Kasumi-1 (cell line): ENCODE results near the gene NHP2.
"Not testable (repeated sequence)": the region's sequence is repeated elsewhere in the genome, so short reads cannot be mapped to it uniquely, and the experiment has no call there.

Experiments used
- DNase-seq, 2 experiments: peaks; one replicate each; lab custom pipeline; 2025; lab: John Stamatoyannopoulos, UW

Gene NHP2

GRCh38 chr5:178153530-178154340 lies at the start of gene NHP2:
NHP2 (minus strand) TSS chr5:178153885; CDS start chr5:178153817, 68 bp downstream.
- peak; percentile 99 for DNase-seq

DNA sequence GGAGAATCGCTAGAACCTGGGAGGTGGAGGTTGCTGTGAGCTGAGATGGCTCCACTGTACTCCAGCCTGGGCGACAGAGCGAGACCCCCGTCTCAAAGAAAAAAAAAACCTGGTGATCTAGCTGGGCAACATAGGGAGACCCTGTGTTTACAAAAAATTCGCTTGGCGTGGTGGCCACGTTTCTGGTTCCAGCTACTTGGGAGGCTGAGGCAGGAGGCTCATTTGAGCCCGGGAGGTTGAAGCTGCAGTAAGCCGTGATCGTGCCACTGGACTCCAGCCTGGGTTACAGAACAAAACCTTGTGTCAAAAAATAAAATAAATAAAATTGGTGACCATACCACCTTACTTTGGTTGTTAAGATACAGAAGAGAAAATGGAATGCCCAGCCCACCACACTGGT lies 48.9 kb upstream of the NHP2 start:
- no peak for DNase-seq

DNA sequence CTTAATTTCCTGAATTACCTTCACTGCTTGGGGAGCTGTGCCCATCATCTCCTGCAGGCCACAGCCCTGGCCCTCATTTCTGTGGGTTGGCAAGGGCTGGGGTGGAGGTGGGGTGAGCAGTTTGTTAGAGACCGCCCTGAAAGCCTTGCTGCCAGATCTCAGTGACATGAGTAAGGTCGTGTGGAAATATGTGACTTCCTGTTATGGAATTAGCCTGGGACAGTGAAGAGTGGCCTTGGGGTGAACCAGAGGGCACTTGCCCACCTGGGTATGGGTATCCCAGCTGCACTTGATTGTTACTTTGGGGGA lies 48.2 kb upstream of the NHP2 start:
- peak; percentile 30 to 44 for DNase-seq

GRCh38 chr5:178201221-178201926 lies 47.7 kb upstream of the NHP2 start:
- no peak for DNase-seq

- no peak for DNase-seq
Measured at GRCh38 chr5:178199581-178200434, 46.1 kb upstream of the NHP2 start.

DNA sequence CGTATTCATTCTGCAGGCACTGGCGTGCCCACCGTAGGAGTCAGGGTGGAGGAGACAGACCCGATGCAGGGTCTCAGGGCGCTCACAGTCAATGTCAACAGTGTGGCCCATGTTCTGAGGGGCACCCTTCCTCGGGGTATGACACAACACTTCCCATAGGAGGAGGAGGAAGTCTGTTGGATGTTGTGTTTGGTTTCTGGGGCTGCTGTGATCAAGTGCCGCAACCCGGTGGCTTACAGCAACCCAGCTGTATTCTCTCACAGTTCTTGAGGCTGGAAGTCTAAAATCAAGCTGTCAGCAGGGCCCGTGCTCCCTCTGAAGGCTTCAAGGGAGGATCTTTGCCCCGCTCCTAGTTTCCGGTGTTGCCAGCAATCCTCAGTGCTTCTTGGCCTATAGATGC lies 45.0 kb upstream of the NHP2 start:
- peak; percentile 74 to 85 for DNase-seq

- DNase-seq = not testable (repeated sequence)
Measured at GRCh38 chr5:178198151-178198550, 44.5 kb upstream of the NHP2 start.

GRCh38 chr5:178196986-178197385 lies 43.3 kb upstream of the NHP2 start:
- no peak for DNase-seq

- DNase-seq = no peak
Measured at GRCh38 chr5:178196281-178196812, 42.7 kb upstream of the NHP2 start.

DNA sequence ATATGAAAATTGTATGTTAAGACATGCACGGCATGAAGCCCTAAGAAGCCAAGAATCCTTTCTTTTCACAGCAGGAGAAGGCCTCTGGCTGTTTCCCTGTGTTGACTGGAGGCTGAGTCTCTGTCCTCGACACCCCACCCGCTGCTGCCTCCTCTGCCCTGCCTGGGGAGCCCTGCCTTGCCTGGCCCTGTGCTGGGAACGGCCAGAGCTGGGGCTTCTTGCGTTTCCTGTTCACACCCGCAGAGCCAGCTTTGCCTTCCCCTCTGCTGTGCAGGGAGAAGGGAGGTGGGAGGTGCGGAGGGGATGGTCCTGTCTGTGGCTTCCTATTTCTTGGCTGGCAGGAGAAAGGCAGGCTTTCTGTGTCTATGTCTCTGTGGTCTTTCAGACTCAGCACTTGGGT lies 40.3 kb upstream of the NHP2 start:
- peak; percentile 77 to 92 for DNase-seq

DNA sequence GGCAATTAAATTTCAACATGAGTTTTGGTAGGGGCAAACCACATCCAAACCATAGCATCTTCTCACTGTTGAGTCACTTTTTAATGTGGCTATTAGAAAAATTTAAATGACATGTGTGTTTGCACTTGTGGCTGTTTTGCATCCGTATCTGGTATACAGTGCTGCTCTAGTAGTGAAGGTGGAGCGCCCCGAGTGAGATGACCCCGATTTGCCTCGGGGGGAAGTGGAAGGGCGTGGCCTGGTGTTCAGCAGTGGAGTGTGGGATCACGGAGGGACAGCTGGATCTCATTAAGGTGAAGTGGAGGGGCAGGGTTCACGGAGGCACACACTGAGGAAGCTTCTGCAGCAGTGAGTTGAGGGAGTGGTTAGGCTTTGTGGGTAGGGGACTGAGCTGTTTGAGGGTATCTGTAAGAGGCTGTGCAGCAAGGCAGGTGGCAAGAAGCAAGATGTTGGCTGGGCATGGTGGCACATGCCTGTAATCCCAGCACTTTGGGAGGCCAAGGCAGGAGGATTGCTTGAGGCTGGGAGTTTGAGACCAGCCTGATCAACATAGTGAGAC lies 39.6 kb upstream of the NHP2 start:
- no peak for DNase-seq

DNA sequence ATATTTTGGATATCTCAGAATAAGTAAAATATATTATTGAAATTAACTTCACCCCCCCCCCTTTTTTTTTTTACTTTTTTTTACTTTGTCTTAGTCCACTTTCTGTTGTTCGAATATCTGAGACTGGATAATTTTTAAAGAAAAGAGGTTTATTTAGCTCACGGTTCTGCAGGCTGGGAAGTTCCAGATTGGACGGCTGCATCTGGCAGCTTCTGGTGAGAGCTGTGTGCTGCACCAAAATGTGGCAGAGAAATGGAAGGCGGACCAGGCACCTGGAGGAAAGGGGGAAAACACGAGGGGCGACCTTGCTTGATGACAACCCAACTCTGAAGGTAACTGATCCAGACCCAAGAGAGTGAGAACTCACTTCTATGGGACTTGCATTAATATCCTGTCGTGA lies 39.1 kb upstream of the NHP2 start:
- DNase-seq = no peak

DNA sequence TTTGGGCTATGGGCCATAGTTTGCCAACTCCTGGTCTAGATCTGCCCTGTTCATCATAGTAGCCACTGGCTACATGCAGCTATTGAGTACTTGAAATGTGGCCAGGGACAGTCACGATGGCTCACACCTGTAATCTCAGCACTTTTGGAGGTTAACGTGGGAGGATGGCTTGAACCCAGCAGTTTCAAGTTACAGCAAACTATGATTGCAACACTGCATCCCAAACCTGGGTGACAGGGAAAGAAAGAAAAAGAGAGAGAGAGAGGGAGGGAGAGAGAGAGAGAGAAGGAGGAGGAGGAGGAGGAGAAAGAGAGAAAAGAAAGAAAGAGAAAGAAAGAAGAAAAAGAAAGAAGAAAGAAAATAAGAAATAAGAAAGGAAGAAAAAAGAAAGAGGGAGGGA lies 38.6 kb upstream of the NHP2 start:
- DNase-seq = no peak

GRCh38 chr5:178191661-178192060 lies 38.0 kb upstream of the NHP2 start:
- DNase-seq = no peak

- no peak for DNase-seq
Measured at GRCh38 chr5:178189433-178189832, 35.7 kb upstream of the NHP2 start.

- DNase-seq = no peak
Measured at GRCh38 chr5:178187014-178187413, 33.3 kb upstream of the NHP2 start, which contains the start of gene GMCL2. GMCL2 (minus strand) TSS chr5:178187371; CDS start chr5:178187299, 72 bp downstream.

DNA sequence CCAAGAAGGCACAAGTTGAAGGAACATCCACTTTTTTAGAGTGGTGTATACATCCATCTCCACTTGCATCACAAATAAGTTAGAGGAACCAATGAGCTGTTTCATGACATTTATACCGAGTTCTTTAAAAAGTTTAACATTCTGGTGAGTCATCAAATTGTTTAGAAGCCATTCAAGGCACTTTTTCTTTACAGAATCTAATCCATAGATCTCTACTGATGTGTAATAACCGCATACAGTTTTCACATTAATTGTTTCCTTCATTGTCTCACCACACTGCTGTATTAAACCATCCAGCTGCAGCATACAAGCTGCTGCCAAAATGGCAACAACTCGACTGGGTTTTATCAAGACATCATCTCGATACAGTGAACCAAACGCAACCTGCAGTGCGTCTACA lies 32.7 kb upstream of the NHP2 start:
- no peak for DNase-seq

GRCh38 chr5:178182158-178182876 lies 28.6 kb upstream of the NHP2 start:
- peak; percentile 96 to 97 for DNase-seq

DNA sequence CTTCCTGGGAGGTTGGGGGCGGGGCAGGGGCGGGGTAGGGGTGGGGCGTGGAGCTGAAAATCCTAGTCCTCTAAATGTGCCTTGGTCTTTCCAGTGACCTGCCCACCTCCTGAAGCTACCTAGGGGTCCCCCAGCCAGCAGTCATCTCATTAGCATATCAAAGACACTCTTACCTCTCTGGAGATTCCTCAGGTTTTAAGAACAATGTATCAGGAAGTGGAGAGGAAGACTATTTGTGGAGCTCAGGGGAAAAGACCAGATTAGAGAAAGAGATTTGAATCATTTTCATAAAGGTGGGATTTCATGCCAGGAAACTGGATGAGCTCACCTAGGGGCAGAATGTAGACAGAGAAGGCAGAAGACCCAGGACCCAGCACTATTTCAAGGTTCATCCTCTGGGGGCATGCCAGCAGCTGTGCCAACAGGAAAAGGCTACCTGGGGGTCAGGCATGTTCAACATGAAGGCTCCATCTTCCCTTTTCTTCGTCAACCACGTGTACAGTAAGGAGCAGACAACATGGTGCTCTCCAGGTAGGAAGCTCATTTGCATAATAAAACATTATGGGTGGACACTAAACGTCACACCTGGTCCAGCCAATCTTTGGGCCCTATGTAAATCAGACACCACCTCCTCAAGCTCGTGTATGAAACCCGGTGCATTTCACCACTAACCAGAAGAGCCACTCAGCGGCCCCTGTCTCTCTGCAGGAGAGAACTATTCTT lies 26.6 kb upstream of the NHP2 start:
- no peak for DNase-seq

- no peak for DNase-seq
Measured at GRCh38 chr5:178177569-178177968, 23.9 kb upstream of the NHP2 start.

GRCh38 chr5:178176791-178177190 lies 23.1 kb upstream of the NHP2 start:
- no peak for DNase-seq
